ENCODE data around the gene EXOG. TPM values are rescaled to one million over a fixed set of nuclear protein-coding genes. Genes with fewer than 3 reads are reported as not detected.

EXOG gene
- total RNA-seq, 1 donor from 2014 or later = 11.2 TPM

DNA sequence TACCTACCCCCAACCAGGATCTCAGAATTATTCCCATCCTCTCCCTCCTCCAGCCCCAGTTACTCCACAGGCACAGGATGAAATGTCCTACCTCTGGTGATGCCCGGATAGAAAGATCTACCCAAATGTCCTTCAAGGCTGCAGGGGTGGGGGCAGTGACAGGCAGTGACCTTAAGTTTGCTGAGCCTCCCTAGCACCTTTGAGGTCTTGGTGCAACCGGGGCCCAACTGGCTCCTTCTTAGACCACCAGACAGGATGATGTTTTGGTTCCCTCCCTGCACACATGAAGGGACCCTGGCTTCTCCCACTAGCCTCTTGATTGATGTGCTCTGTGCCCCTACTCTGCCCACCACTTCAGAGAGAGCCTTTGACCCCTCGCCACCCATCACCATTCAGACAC, 36.4 kb downstream of the EXOG start:
- H3K27ac ChIP-seq = no peak overlapping the region
- intact Hi-C loops (cut with DNase I) = no loop called here
- TF ChIP-seq, protein P1, sequence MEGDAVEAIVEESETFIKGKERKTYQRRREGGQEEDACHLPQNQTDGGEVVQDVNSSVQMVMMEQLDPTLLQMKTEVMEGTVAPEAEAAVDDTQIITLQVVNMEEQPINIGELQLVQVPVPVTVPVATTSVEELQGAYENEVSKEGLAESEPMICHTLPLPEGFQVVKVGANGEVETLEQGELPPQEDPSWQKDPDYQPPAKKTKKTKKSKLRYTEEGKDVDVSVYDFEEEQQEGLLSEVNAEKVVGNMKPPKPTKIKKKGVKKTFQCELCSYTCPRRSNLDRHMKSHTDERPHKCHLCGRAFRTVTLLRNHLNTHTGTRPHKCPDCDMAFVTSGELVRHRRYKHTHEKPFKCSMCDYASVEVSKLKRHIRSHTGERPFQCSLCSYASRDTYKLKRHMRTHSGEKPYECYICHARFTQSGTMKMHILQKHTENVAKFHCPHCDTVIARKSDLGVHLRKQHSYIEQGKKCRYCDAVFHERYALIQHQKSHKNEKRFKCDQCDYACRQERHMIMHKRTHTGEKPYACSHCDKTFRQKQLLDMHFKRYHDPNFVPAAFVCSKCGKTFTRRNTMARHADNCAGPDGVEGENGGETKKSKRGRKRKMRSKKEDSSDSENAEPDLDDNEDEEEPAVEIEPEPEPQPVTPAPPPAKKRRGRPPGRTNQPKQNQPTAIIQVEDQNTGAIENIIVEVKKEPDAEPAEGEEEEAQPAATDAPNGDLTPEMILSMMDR (IDR thresholded peaks at IDR 0.05) = no peak
- H3K27me3 ChIP-seq = no peaks in the 10 kb centered on the region
- H3K4me3 ChIP-seq = no peak overlapping the region
- DNase-seq (ENCODE audit: low spot score in 2 of 2) = no peak
- H3K9me3 ChIP-seq = no peaks in the 10 kb centered on the region
- H3K4me1 ChIP-seq = no peaks in the 10 kb centered on the region
- peaks cover 3 to 10% of the 10 kb centered on the region in 2 donors for H3K36me3 ChIP-seq

DNA sequence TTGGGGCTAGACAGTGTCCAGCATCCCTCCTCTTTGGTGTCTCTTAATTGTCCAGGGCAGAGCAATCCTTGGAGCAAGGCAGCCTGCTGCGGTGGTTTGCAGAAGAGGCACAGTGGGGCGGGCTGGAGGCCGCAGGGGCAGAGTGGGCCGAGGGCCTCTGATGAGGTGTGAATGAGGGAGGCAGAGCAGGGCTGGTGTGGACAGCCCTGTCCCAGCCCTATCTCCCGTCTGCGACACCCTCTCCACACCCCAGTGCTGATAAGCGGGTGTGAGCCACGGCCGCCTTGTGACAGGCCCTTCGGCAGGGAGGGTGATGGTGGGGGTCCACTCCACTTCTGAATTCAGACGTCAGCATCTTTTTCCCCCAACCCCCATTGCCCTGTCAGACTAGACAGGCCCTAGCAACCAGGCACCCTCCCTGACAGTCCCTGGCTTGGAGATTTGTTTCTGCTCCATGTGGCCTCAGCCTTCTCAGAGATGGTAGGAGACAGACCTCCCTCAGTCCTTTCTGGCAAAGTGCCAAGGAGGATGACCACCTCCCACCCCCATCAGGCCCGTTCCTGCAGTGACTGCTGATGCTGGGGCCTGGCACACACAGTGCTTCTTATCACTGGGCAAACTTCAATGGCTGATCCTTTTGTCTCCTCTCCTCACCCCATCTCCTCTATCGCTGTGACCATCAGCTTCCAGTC, 37.3 kb downstream of the EXOG start:
- intact Hi-C loops (cut with DNase I) = no loop called here
- peaks cover 3 to 7% of the 10 kb centered on the region in 2 donors for H3K36me3 ChIP-seq

DNA sequence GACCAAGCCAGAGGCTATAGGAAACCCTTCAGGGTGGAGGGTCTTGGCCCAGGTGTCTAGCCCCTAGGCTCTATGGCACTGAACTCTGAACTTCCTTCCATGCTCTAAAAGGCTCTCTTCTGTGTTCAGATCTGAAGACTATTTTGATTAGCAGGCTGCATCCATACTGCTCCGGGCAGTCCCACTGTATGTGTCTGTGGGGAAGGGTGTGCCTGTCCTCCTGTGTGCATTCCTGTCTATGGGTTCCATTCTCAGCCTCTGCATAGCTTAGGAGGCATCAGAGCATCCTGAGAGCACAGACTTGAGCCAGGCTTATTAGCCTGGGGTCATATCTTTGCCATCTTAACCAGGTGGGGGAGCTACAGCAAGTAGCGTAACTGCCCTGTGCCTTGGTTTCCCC, 38.0 kb downstream of the EXOG start:
- TF ChIP-seq, protein P1 (IDR thresholded peaks at IDR 0.05) = no peak
- H3K4me1 ChIP-seq = no peaks in the 10 kb centered on the region
- intact Hi-C loops (cut with DNase I) = no loop called here
- no peaks in the 10 kb centered on the region for H3K9me3 ChIP-seq
- H3K27ac ChIP-seq = no peak overlapping the region
- H3K27me3 ChIP-seq = no peaks in the 10 kb centered on the region
- no peak overlapping the region for H3K4me3 ChIP-seq
- DNase-seq (ENCODE audit: low spot score in 2 of 2) = no peak
- peaks cover 3 to 7% of the 10 kb centered on the region in 2 donors for H3K36me3 ChIP-seq

More for the DNA sequence above, 37.3 kb downstream of the EXOG start:
- Histone ChIP-seq H3K9me3 (no peaks in the 10 kb centered on the region), H3K4me3 (no peak overlapping the region), H3K27me3 (no peaks in the 10 kb centered on the region), H3K4me1 (no peaks in the 10 kb centered on the region), H3K27ac (no peak overlapping the region)
- DNase-seq (ENCODE audit: low spot score in 2 of 2) = no peak
- TF ChIP-seq, protein P1 (IDR thresholded peaks at IDR 0.05) = no peak

DNA sequence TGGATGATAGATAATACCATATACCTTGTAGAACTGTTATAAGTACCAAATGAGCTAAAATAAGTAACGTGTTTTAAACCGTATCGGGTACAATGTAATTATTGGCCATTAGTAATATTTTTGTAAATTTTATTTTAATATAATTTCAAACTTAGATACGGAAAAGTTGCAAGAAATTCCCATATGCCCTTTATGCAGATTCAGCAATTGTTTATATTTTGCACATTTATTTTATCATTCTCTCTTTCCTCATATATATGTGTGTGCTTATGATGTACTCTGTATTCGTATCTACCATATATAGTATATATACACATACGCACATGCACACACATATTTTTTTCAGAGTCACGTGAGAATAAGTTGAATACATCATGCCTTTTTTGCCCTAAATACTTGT, 38.5 kb downstream of the EXOG start:
- peaks cover 3 to 7% of the 10 kb centered on the region in 2 donors for H3K36me3 ChIP-seq
- TF ChIP-seq, protein P1 (IDR thresholded peaks at IDR 0.05) = no peak
- intact Hi-C loops (cut with DNase I) = no loop called here
- no peaks in the 10 kb centered on the region for H3K27me3 ChIP-seq
- H3K4me1 ChIP-seq = no peaks in the 10 kb centered on the region
- no peak for DNase-seq (ENCODE audit: low spot score in 2 of 2)
- no peaks in the 10 kb centered on the region for H3K9me3 ChIP-seq
- no peak overlapping the region for H3K27ac ChIP-seq
- H3K4me3 ChIP-seq = no peak overlapping the region

DNA sequence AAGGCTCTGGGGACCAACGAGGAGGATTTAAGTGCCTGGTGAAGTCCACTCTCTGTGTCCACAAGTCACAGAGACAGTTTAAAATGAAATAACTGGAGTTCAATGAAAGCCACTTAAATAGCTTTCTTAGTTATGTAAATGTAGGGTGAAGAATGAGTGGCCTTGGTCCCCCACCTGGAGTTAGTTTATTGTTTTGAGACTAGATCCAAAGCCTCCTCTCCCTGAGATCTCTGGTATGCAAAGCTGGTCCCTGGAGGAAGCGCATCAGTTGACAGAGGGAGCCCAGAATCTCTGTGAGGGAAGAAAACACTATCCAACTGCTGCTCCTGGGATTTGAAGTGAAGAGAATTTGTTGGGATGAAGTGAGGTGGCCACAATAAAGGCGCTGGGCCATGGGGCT, 40.5 kb downstream of the EXOG start:
- TF ChIP-seq, protein P1 (IDR thresholded peaks at IDR 0.05) = no peak
- Histone ChIP-seq H3K4me1 (no peaks in the 10 kb centered on the region), H3K27me3 (no peaks in the 10 kb centered on the region), H3K4me3 (no peak overlapping the region), H3K36me3 (peaks cover 0 to 7% of the 10 kb centered on the region in 2 donors), H3K27ac (no peak overlapping the region), H3K9me3 (no peaks in the 10 kb centered on the region)
- no peak for DNase-seq (ENCODE audit: low spot score in 2 of 2)
- intact Hi-C loops (cut with DNase I) = no loop called here

All from ascending aorta (tissue), 2 donors.